Muscle layer of colon (tissue), 2 donors: ENCODE measurements around the gene NELFCD.
A peak's percentile ranks its signal among the peaks of the same experiment; 100 is the strongest.
"Not testable (repeated sequence)": the region's sequence is repeated elsewhere in the genome, so short reads cannot be mapped to it uniquely, and the experiment has no call there.

Experiments
- H3K27ac ChIP-seq: one replicate; pipeline ENCODE4 v1.7.0; 2013; ENCODE audit warnings: low read depth, mild to moderate bottlenecking, low read length, moderate library complexity
- H3K27me3 ChIP-seq, 2 donors: one replicate each; pipeline ENCODE4 v1.7.0; 2013; ENCODE audit warnings: low read length in 2 of 2, mild to moderate bottlenecking in 2 of 2; ENCODE audit not compliant: insufficient read depth in 2 of 2, control insufficient read depth in 1 of 2
- H3K36me3 ChIP-seq: one replicate; pipeline ENCODE4 v1.7.0; 2013; ENCODE audit warnings: mild to moderate bottlenecking, low read length; ENCODE audit not compliant: insufficient read depth
- H3K4me1 ChIP-seq: one replicate; pipeline ENCODE4 v1.7.0; 2013; ENCODE audit warnings: mild to moderate bottlenecking, low read length; ENCODE audit not compliant: insufficient read depth
- H3K4me3 ChIP-seq, 2 donors: one replicate each; pipeline ENCODE4 v1.7.0; 2013; ENCODE audit warnings: low read length in 2 of 2, low read depth in 1 of 2, mild to moderate bottlenecking in 1 of 2, moderate library complexity in 1 of 2
- H3K9ac ChIP-seq: one replicate; pipeline ENCODE4 v1.7.0; 2013; ENCODE audit warnings: low read length
- H3K9me3 ChIP-seq: one replicate; pipeline ENCODE4 v1.7.0; 2013; ENCODE audit warnings: mild to moderate bottlenecking, low read length
- donor health status: abdominal sarcoma.
- donor health status: Adenocarcinoma of cecum.

Gene NELFCD

GRCh38 chr20:58980711-58981627, at the start of gene NELFCD:
NELFCD (plus strand) TSS chr20:58981256; CDS start chr20:58981310, 54 bp downstream.
- Histone ChIP-seq H3K9ac (peak within 1 kb of the TSS; percentile 65), H3K4me3 (peak within 1 kb of the TSS; percentile 87 to 89), H3K27ac (peak within 1 kb of the TSS; percentile 94), H3K36me3 (no peaks in the 10 kb centered on the region), H3K4me1 (peaks cover 30% of the 10 kb centered on the region), H3K9me3 (no peaks in the 10 kb centered on the region), H3K27me3 (no peaks in the 10 kb centered on the region)

GRCh38 chr20:58932170-58932569, 48.9 kb upstream of the NELFCD start:
- no peaks in the 10 kb centered on the region for H3K9me3 ChIP-seq
- H3K36me3 ChIP-seq = no peaks in the 10 kb centered on the region
- H3K27ac ChIP-seq = no peak overlapping the region
- H3K27me3 ChIP-seq = no peaks in the 10 kb centered on the region
- H3K9ac ChIP-seq = no peak overlapping the region
- no peaks in the 10 kb centered on the region for H3K4me1 ChIP-seq
- no peak overlapping the region for H3K4me3 ChIP-seq

- no peaks in the 10 kb centered on the region for H3K36me3 ChIP-seq
- H3K27ac ChIP-seq = no peak overlapping the region
- no peaks in the 10 kb centered on the region for H3K9me3 ChIP-seq
- no peak overlapping the region for H3K4me3 ChIP-seq
- no peaks in the 10 kb centered on the region for H3K27me3 ChIP-seq
- H3K9ac ChIP-seq = no peak overlapping the region
- no peaks in the 10 kb centered on the region for H3K4me1 ChIP-seq
Measured at GRCh38 chr20:58938078-58938477, 43.0 kb upstream of the NELFCD start.

GRCh38 chr20:58938541-58938940, 42.5 kb upstream of the NELFCD start:
- H3K27me3 ChIP-seq = no peaks in the 10 kb centered on the region
- no peaks in the 10 kb centered on the region for H3K9me3 ChIP-seq
- H3K4me1 ChIP-seq = no peaks in the 10 kb centered on the region
- no peak overlapping the region for H3K27ac ChIP-seq
- no peak overlapping the region for H3K9ac ChIP-seq
- no peak overlapping the region for H3K4me3 ChIP-seq
- H3K36me3 ChIP-seq = no peaks in the 10 kb centered on the region

- no peak overlapping the region for H3K4me3 ChIP-seq
- no peak overlapping the region for H3K27ac ChIP-seq
- no peaks in the 10 kb centered on the region for H3K27me3 ChIP-seq
- H3K4me1 ChIP-seq = no peaks in the 10 kb centered on the region
- no peak overlapping the region for H3K9ac ChIP-seq
- H3K9me3 ChIP-seq = no peaks in the 10 kb centered on the region
- H3K36me3 ChIP-seq = no peaks in the 10 kb centered on the region
Measured at GRCh38 chr20:58941471-58941870, 39.6 kb upstream of the NELFCD start.

- Histone ChIP-seq H3K36me3 (no peaks in the 10 kb centered on the region), H3K4me1 (no peaks in the 10 kb centered on the region), H3K9ac (no peak overlapping the region), H3K27ac (no peak overlapping the region), H3K27me3 (no peaks in the 10 kb centered on the region), H3K9me3 (no peaks in the 10 kb centered on the region), H3K4me3 (no peak overlapping the region)
Measured at GRCh38 chr20:58942549-58942948, 38.5 kb upstream of the NELFCD start.

GRCh38 chr20:58944610-58945009, 36.4 kb upstream of the NELFCD start:
- no peaks in the 10 kb centered on the region for H3K4me1 ChIP-seq
- H3K27ac ChIP-seq = no peak overlapping the region
- H3K36me3 ChIP-seq = no peaks in the 10 kb centered on the region
- no peak overlapping the region for H3K9ac ChIP-seq
- no peaks in the 10 kb centered on the region for H3K9me3 ChIP-seq
- H3K27me3 ChIP-seq = no peaks in the 10 kb centered on the region
- H3K4me3 ChIP-seq = no peak overlapping the region

- H3K27ac ChIP-seq = no peak overlapping the region
- no peaks in the 10 kb centered on the region for H3K4me1 ChIP-seq
- no peaks in the 10 kb centered on the region for H3K36me3 ChIP-seq
- H3K4me3 ChIP-seq = no peak overlapping the region
- no peaks in the 10 kb centered on the region for H3K9me3 ChIP-seq
- H3K9ac ChIP-seq = no peak overlapping the region
- H3K27me3 ChIP-seq = no peaks in the 10 kb centered on the region
Measured at GRCh38 chr20:58945965-58946631, 35.0 kb upstream of the NELFCD start.

- H3K27me3 ChIP-seq, H3K4me3 ChIP-seq, H3K9me3 ChIP-seq, H3K4me1 ChIP-seq, H3K9ac ChIP-seq, H3K36me3 ChIP-seq, H3K27ac ChIP-seq: not testable (repeated sequence)
Measured at GRCh38 chr20:58947797-58948388, 33.2 kb upstream of the NELFCD start.

GRCh38 chr20:58950603-58951002, 30.5 kb upstream of the NELFCD start:
- Histone ChIP-seq H3K27me3 (no peaks in the 10 kb centered on the region), H3K9ac (no peak overlapping the region), H3K4me3 (no peak overlapping the region), H3K4me1 (no peaks in the 10 kb centered on the region), H3K9me3 (no peaks in the 10 kb centered on the region), H3K36me3 (no peaks in the 10 kb centered on the region), H3K27ac (no peak overlapping the region)

GRCh38 chr20:58953050-58953449, 28.0 kb upstream of the NELFCD start:
- Histone ChIP-seq H3K27me3 (no peaks in the 10 kb centered on the region), H3K4me1 (no peaks in the 10 kb centered on the region), H3K9me3 (no peaks in the 10 kb centered on the region), H3K4me3 (no peak overlapping the region), H3K9ac (no peak overlapping the region), H3K27ac (no peak overlapping the region), H3K36me3 (no peaks in the 10 kb centered on the region)
